NCI-H1048 (cell line): ENCODE results near the gene WFDC5.
"Not testable (repeated sequence)": the region's sequence is repeated elsewhere in the genome, so short reads cannot be mapped to it uniquely, and the experiment has no call there.

Experiments used
- DNase-seq: peaks from one replicate; lab custom pipeline; 2025; lab: John Stamatoyannopoulos, UW

The WFDC5 gene, protein sequence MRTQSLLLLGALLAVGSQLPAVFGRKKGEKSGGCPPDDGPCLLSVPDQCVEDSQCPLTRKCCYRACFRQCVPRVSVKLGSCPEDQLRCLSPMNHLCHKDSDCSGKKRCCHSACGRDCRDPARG

DNA sequence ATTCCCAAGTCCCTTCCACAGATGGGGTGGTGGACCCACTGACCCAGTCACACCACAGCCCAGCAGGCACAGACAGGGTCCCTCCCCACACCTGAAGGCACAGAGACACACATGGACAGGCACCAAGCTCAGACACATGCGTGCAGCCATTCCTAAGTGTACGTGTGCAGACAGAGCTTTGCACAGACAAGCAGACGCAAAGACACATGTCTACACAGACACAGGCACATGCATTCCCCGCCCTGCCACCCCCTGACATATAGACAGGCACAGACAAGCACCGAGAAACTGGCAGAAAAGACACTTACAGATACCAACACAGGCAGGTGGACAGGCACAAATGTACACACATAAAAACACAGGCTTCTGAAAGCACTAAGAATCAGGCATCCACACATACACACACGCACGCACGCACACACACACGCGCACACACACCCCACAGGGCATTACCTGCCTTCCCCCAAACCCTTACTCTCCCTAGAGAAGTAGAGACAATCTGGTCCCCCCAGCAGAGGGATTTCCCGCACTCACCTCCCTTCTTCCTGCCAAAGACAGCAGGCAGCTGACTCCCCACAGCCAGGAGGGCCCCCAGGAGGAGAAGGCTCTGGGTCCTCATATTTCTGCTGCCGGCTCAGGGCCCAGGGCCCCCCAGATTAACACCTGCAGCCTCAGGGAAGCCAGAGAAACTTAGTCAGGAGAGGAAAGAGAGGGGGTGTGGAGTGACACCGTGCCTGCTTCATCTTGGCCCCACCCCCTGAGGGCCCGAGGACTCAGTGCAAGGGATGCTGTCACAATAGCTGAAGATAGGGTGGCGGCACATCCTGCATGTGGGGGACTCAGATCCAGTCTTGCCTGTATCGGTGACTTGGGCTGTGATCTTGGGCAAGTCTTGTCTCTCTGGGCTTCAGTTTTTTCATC lies at the start of gene WFDC5:
WFDC5 (minus strand) TSS at position 710 of the 921 bp plus-strand sequence; CDS start at position 619, 91 bp downstream.
- no peak for DNase-seq

DNA sequence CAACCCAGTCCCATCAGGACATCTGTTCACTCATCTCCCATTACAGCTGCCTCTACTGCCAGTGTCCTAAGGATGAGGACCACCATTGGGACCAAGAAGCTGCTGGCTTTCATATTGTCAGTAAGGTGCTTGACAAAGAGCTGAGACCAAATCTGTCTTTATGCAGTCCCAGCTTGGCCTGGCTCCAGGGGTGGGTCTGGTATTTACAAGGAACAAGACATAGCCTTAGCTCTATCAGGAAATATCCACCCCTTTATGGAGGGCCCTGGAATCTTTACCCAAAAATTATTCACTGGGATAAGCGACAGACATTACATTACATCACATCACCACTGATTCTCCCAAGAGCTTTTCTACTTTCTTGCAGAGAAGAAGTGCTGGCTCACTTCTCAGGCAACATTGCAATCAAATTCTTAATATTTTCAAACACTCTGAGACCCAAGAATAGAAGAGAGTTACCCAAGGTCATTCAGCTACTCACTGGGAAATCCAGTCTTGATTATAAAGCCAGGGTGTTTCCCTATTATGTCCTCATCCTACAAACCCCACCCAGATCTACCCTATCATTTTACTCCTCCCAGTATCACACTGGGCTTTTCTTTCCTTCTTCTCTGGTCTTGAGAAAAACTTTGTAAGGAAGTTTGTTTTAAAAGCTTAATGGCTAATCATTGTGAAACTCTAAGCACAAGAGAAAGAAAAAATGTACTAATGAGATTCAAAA lies 48.3 kb upstream of the WFDC5 start:
- no peak for DNase-seq

DNA sequence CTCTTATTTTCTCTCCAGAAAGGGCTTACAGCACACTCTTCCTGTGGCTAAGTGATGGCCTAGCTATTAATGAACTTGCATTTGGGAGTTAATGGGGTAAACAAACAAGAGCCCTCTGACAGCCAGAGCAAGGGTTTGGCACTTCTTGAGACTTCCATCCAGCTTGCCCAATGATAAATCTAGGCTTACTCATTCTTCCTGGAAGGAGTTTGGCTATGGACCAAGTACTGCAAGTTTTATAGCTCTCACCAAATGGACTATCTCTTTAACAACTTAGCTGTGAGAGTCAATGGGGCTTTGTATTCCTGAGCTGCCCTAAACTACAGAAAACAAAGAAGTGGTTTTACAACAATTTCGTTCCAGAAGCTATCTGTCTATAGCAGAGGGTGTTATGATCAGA lies 43.0 kb upstream of the WFDC5 start:
- DNase-seq: no peak

DNA sequence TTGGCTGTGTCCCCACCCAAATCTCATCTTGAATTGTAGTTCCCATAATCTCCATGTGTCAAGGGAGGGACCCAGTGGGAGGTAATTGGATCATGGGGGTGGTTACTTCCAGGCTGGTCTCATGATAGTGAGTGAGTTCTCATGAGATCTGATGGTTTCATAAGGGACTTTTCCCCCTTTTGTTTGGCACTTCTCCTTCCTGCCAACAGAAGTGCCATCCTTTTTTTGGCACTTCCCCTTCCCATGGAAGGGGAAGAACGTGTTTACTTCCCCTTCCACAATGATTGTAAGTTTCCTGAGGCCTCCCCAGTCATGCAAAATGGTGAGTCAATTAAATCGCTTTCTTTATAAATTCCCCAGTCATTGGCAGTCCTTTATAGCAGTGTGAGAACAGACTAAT lies 41.7 kb upstream of the WFDC5 start:
- no peak for DNase-seq

DNA sequence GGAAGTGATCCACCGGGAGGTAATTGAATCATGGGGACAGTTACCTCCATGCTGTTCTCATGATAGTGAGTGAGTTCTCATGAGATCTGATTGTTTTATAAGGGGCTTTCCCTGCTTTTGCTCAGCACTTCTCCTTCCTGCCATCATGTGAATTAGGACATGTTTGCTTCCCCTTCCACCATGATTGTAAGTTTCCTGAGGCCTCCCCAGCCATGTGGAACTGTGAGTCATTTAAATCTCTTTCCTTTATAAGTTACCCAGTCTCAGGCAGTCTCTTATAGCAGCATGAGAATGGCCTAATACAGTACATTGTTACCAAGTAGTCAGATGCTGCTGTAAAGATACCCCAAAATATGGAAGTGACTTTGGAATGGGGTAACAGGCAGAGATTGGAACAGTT lies 39.8 kb upstream of the WFDC5 start:
- DNase-seq: not testable (repeated sequence)

DNA sequence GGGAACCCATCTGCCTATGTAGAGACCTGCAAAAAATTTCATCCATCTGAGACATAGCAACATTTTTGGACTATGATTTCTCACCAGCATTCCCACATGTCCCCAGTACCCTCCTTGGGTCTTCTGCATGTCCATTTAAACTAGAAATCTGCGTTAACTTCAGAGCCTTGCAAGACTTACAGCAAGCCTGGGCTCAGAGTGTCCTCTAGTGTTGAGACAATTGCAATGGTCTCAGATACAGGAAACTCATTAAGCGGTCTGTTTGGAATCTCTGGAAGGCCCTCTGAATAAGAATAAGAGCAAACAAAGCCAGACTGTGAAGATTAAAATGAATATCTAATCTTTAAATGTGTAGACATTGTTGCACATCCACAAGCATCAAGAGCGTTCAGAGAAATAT lies 39.2 kb upstream of the WFDC5 start:
- no peak for DNase-seq

DNA sequence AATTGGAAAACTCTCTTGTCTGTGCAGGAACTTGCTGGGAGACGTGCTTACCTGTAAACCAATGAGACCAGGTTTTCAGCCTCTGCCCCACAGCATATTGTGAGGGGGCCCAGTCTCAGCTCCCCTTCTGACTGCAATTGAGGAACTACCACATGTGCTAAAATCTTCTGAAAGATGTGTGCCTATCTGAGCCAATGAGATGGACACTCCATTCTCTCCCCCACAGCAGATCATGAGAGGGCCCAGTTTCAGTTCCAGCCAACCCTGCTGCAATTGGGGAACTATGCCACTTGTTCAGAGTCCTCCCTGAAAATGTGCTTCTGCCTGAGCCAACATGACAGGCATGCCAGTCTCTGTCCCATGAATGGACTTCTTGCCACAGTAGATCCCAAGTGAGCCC lies 38.8 kb upstream of the WFDC5 start:
- no peak for DNase-seq

DNA sequence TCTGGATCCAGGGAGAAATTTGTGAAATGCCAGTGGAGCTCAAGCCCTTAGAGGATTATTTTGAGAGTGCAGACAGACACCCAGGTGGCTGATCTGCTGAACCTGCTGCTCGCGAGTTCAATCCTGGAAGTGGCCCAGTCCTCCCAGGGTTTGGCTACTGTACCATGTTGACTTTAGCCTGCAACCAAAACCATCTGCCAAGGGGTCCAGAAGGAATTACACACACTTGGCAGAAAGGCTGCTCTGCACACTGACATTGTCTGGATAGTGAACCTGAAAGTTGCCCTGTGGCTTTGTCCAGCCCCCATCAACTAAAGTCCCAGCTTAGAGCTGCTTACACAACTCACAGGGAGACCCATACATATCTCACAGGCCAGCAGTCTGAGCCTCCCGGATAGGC lies 38.2 kb upstream of the WFDC5 start:
- DNase-seq: no peak

DNA sequence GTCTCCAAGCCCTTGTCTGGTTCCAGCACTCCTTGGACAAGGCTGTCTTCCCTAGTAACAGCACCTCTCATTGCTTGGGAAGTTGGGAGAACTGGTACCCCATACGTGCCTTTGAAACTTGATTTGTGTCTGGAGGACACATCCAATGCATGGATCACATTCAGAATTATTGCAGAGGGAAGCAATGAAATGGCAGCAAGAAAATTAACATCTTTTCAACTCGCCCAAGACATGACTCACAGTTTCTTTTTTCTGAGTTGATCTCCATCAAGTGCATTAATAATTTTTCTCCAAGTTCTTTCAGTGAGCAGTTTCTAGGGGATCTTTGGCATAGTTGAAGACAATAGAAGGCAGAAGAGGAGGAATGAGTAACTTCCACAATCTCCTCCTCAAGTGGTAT lies 37.4 kb upstream of the WFDC5 start:
- no peak for DNase-seq

DNA sequence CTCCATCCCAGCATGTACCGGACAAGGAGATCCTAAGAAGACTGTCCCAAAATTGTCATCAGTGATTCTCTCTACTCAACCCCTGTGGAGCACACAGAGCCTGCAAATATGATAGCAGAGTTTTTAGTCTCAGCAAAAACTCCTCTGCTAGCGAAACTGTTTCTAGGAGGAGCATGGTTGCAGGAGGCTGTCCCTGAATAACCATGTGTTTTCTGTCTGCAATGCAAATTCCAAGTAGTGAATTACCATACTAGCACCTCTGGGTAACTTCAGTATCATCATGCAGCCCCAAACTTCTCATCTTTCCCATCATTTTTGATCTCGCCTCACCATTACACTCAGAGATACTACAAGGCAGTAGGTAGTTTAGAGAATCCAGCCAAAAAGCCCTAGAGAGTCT lies 34.1 kb upstream of the WFDC5 start:
- DNase-seq: no peak

DNA sequence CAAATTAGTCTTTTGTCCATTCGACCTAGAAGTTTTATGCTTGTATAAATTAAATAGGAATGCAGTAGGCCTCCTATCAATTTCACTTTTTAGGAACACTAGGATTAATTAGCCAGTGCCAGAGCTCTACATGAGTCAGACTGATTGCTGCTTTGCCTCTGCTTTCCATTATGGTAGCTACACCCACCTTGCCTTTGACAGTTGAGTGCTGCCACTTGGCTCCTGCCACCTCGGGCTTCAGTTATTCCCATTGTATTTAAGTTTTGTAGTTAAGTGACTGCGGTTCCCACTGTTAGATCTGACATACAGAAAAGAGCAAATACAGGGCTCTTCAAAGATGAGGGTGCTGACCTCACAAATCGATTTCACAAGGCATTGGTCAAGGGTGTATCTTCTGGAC lies 25.9 kb upstream of the WFDC5 start:
- DNase-seq: no peak

DNA sequence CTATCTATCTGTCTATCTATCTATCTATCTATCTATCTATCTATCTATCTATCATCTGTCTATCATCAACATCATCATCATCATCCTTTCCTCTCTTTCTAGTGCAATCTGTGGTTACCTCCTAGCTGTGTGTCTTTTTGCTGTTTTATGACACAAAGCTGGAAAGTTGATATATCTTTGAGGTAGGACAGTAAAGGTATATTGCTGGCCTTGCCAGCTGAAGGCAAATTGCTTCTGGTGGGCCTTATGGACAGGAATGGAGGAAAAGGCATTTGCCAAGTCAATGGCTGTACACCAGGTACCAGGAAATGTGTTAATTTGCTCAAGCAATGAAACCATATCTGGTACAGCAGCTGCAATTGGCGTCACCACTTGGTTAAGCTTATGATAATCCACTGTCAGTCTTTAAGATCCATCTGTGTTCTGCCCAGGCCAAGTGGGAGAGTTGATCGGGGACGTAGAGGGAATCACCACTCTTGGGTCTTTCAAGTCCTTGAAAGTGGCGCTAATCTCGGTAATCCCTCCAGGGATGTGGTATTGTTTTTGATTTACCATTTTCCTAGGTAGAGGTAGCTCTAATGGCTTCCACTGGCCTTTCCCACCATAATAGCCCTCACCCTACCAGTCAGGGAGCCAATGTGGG lies 24.9 kb upstream of the WFDC5 start:
- DNase-seq: not testable (repeated sequence)

DNA sequence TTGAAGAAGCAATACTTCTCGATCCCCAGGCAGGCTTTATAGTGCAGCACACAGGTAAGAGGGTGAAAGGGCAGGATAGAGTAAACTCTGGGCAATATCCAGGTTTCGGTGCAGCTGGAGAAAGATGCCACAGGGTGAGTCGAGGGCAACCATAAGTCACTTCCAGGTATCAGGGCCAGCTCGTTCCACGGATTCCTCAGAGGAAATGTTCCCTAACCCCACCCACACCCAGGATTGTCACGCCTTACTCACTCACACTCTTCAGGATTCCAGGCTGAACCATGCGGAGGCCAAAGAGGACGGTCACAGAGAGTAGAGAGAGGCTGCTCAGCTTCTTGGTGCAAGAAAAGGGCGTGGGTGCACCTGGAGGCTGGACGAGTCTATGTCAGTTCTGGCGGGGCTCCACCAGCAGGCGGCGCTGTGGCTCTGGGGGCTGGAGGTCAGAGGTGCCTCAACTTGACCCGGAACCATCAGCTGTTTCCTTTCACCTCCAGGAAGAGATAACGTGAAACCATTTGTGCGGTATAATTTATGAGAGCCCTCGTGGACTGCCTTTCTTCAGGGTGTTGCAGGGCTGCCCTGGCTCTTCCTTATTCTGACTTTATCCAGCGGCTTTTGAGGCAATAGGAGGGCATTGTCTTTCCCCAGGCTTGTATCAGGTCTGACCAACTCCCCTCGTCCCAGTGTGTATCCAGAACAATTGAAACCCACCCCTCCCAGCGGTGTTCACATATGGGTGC lies 23.8 kb upstream of the WFDC5 start:
- no peak for DNase-seq

DNA sequence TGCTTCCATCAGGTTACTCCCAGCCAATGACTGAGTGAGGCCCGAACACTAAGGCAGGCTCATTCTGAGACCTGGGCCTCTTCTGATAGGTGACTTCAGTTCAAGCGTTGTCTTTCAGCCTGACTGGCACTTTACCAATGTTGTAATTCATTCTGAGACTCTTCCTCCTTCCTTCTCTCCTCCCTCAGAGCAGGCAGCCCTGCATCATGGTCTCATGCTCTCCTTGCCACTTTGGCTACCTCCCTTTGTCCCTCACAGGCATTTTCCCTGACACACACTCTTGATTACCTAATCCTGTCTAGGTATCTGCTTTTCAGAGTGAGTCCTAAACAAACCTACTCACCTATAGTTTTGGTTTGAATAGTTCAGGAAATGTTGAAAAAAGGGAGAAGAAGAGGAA lies 21.9 kb upstream of the WFDC5 start:
- no peak for DNase-seq

DNA sequence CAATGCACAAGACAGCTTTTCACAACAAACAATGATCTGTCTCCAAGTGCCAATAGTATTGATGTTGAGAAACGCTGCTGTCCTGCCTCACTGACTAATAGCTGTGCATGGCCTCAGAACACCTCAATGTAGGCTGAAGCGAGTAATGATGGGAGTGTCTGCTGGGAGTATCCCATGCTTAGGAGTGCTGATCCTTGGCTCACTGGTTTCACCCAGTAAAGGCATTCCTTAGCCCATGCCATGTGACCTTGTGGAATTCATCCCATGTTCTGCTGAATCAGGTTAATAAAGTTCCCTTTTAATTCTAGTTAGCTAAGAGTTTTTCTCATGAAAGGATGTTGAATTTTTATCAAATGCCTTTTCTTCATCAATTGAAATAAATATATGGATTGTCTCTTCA lies 13.1 kb upstream of the WFDC5 start:
- DNase-seq: no peak

DNA sequence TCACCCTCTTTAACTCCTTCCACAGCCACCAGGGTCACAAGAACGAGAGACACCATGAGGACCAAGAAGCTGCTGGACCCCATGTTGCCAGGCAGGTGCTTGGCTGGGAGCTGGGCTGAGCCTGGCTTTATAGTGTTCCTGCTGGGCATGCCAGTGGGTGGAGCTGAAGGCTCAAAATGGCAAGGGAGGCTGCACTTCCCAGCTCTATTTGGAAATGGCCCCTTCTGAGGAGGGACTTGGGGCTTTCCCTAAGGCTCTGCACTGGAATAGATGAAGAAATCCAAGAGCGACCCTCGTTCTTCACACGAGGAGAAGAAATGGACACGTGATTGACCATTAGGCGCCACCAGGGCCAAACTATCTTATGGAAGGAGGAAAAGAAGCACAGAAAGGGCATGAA lies 9.4 kb upstream of the WFDC5 start, which contains the start of gene WFDC12:
WFDC12 (minus strand) TSS at position 101 of the 400 bp plus-strand sequence; CDS start at position 83, 18 bp downstream.
- no peak for DNase-seq

DNA sequence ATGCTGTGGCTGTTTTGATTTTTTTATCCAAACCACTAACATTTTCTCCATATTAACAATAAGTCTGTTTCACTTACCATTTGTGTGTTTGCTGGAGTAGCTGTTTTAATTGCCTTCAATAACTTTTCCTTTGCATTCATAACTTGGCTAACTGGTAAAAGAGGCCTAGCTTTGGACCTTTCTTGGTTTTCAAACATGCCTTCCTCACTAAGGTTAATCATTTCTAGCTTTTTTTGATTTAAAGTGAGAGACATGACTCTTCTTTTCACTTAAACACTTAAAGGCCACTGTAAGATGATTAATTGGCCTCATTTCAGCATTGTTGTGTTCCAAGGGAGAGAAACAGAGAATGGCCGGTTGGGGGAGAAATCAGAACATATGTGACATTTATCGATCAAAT lies 6.4 kb upstream of the WFDC5 start:
- DNase-seq: no peak

DNA sequence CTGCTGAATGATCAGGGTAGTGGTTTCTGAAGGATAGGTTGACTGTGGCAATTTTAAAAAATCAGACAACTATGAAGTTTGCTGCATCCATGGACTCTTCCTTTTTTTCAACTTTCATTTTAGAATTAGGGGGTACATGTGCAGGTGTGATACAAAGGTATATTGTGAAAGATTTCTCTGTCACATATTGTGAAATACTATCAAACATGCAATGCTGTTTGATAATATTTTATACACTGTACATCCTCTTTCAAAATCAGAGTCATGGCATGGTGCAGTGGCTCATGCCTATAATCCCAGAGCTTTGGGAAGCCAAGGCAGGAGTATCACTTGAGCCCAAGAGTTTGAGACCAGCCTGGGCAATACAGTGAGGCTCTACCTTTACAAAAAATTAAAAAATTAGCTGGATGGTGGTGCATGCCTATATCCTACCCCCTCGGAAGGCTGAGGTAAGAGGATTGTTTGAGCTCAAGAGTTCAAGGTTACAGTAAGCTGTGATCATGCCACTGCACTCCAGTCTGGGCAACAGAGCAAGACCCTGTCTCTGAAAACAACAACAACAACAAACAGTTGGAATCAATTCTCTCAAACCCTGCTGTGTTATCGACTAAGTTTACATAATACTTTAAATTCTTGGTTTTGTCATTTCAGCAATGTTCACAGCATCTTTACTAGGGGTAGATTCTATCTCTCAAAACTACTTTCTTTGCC lies 4.7 kb upstream of the WFDC5 start:
- DNase-seq: no peak

DNA sequence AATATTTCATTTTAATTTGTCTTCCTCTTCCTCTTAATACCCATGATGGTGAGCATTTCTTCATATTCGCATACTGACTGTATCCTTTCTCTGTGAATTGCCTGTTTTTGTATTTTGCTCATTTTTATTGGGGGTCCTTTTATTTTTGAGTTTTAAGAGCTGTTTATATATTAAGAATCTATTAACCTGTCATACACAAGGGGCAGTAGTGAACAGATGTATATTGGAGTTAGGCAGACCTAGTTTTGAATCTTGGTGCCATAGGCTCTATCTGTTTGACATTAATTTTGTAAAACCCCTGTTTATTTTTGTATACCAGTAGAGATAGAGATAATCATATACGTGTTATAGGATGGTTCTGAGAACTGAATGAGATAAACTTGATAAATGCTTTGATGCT lies 3.1 kb upstream of the WFDC5 start:
- DNase-seq: no peak

DNA sequence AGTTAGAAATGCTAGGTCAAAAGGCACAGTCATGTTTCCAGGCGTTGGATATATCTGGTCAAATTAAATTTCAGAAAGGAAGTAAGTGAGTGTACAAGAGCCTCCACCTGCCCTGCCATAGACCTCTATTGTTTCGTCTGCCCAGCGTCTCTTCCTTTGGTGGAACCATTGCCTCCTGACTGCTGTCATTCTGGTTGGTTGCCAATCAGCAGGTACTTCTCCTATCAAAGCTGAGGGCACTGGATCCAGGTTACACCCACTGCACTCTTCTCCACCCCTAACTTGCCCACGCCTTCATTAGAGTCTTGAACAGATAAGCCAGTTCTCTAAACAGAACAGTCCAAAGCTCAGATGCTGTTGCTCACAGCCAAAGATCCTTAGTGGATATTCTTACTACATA lies 2.6 kb upstream of the WFDC5 start:
- DNase-seq: no peak

DNA sequence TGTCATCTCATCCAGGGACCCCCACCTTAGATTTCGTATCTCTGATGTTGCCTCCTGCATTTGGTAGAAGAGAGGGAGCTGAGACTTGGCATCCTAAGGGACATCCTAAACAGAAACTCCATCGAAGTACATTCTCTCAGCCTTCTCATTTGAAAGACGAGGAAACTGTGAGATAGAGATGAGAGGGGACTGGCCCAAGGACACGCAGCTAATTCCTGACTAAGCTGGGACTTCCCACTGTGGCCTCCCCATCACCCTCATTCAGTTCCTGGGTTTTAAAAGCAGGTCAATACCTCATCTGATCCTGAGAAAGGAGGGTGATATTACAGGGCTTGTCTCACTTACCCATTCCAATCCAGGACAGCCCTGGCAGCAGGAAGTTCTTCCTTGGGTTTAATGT lies 855 bp upstream of the WFDC5 start:
- no peak for DNase-seq
